Heart left ventricle (tissue), 16 donors: Measurements from ENCODE around the gene IPCEF1. TPM values are rescaled to one million over a fixed set of nuclear protein-coding genes. Genes with fewer than 3 reads are reported as not detected.
"Not testable (repeated sequence)": the region's sequence is repeated elsewhere in the genome, so short reads cannot be mapped to it uniquely, and the experiment has no call there.

Source experiments
- ATAC-seq, 4 donors: fragments of 200-7000 bp; cut with Tn5 transposase; one replicate each; pipeline ENCODE4 v1.9.1; 2020 to 2022; ENCODE audit warnings: moderate library complexity in 4 of 4, mild to moderate bottlenecking in 3 of 4, moderate number of reproducible peaks in 1 of 4
- DNase-seq, 5 donors: peaks; one replicate each; pipeline ENCODE4 v3.0.0-alpha.2; 2020
- H3K27ac ChIP-seq, 12 donors: fragments of 200-600 bp; sonication (generic) in 4 of 12; one replicate each; pipeline versions ENCODE4 v1.5.0 to v1.8.0; 2016 to 2022; ENCODE audit warnings: mild to moderate bottlenecking in 2 of 12
- H3K27me3 ChIP-seq, 9 donors: fragments of 200-600 bp; sonication (generic) in 2 of 9; one replicate each; pipeline versions ENCODE4 v1.5.1 to v1.8.0; 2016 to 2022; ENCODE audit warnings: mild to moderate bottlenecking in 3 of 9
- H3K36me3 ChIP-seq, 9 donors: fragments of 200-600 bp; sonication (generic) in 2 of 9; one replicate each; pipeline versions ENCODE4 v1.5.0 to v1.8.0; 2018 to 2022; ENCODE audit warnings: mild to moderate bottlenecking in 2 of 9
- H3K4me1 ChIP-seq, 12 donors: fragments of 200-600 bp; sonication (generic) in 4 of 12; one replicate each; pipeline versions ENCODE4 v1.5.0 to v1.8.0; 2016 to 2022; ENCODE audit warnings: mild to moderate bottlenecking in 3 of 12
- H3K4me3 ChIP-seq, 12 donors: fragments of 200-600 bp; sonication (generic) in 4 of 12; one replicate each; pipeline versions ENCODE4 v1.5.0 to v1.8.0; 2017 to 2022; ENCODE audit warnings: mild to moderate bottlenecking in 9 of 12, moderate library complexity in 4 of 12
- H3K9me3 ChIP-seq, 12 donors: fragments of 200-600 bp; sonication (generic) in 4 of 12; one replicate each; pipeline versions ENCODE4 v1.5.0 to v1.8.0; 2016 to 2022; ENCODE audit warnings: mild to moderate bottlenecking in 1 of 12
- CTCF ChIP-seq, 12 donors: fragments of 200-600 bp; sonication (generic) in 4 of 12; IDR thresholded peaks; one replicate each; pipeline versions ENCODE4 v1.5.0 to v1.8.0; 2018 to 2022; ENCODE audit warnings: antibody characterized with exemption in 12 of 12, mild to moderate bottlenecking in 5 of 12
- POLR2A ChIP-seq, 2 donors: fragments of 450-650 bp; IDR thresholded peaks; one replicate each; pipeline ENCODE4 v1.6.1; 2017; ENCODE audit warnings: antibody characterized with exemption in 2 of 2, mild to moderate bottlenecking in 2 of 2, moderate library complexity in 2 of 2
- WGBS, 4 donors: extraction: QIAGEN DNeasy Blood & Tissue Kit in 2 of 4; methylation state at CpG; one replicate each; pipeline versions ENCODE4 v1.1.5 to v1.1.7; 2013 to 2018; 5-methylcytosine and 5-hydroxymethylcytosine counted together
- intact Hi-C, 10 donors: fragments of 100-400 bp; cut with DNase I; formaldehyde crosslinking; loops; one replicate each; pipeline versions ENCODE4 v1.11.1 to v1.14.2; 2022
- polyA plus RNA-seq, 2 donors: library from polyadenylated mRNA; stranded (reverse); fragments of 200-250 nt; gene quantifications; one replicate each; pipeline ENCODE4 v1.2.3, GENCODE V29; 2013
- total RNA-seq, 9 donors: library from RNA; depleted of rRNA in 2 of 9; stranded (reverse); fragments of >200 nt in 2 of 9; fragmentation: NEBNext Ultra II Directional in 3 of 9; extraction: Animal tissue kit (Norgen Biotek cat#: 25700) in 3 of 9; gene quantifications; one replicate each; pipeline versions ENCODE4 v1.1.0 to v1.2.4, GENCODE V29; 2016 to 2023
- donor health status: ischemic (EF 13 %, LVEDD 7.1; RV severe dilation, severe dysfunction).
- donor health status: healthy with polysubstance abuse.
- donor health status: DM: no; HTN: yes; CAD: no.
- donor health status: DM: no; HTN: no; CAD: no.
- donor health status: ischemic (EF 25% LVEDD 6.9; RV normal size, moderate dysfunction).
- donor health status: ischemic (EF 25% LVEDD 5.7; RV mildly dilated, moderate dysfunction).
- donor health status: healthy.
- donor health status: DM: yes; HTN: yes; CAD: no.
- donor health status: ischemic (EF 35%, LVEDD 5.7; RV mildly dilated, moderate dysfunction).
- donor health status: nonischemic (EF 11% LVEDD 7.7; RV severe dilation, severe dysfunction).
- donor health status: DM: yes; HTN: yes; CAD: no.
- donor health status: PGD.
- donor health status: ischemic (EF 29% LVEDD 5.4; RV normal size, mild dysfunction).
- donor health status: nonischemic (EF 23%, LVEDD 6.1; RV moderate dilation, normal function).

Gene IPCEF1
- total and polyA plus RNA-seq, 11 donors, result 0.10 to 4.1 (median 0.35) TPM

DNA sequence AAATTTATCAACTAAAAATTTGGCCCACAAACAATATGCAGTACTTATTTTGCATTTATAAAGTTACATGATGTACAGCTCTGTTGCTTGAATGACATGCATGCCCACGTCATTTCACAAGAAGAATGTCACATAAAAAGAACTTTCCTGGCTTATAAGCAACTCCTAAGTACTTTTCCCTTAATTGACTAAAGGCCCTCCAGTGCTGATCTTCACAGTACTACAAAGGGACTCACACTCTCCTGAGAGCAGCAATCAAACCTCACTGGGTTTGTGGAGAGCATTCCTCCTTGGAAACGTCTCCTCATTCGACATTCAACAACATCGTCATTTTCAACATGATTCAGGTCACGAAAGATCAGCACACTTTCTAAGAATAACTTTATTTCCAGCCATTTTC is 111.1 kb downstream of the IPCEF1 start:
- intact Hi-C loops, result no loop called here
- ATAC-seq (no peak), DNase-seq (no peak)
- no peaks in the 10 kb centered on the region for H3K9me3 ChIP-seq
- peak overlapping the region in 1 of 12 donors; percentile 78 for H3K27ac ChIP-seq
- no peaks in the 10 kb centered on the region for H3K36me3 ChIP-seq
- peak overlapping the region in 1 of 12 donors; percentile 51 for H3K4me3 ChIP-seq
- TF ChIP-seq CTCF (IDR thresholded peaks at IDR 0.05) (no peak), POLR2A (IDR thresholded peaks at IDR 0.05) (no peak)
- H3K27me3 ChIP-seq, result no peaks in the 10 kb centered on the region
- peaks cover 0 to 27% (median 0%) of the 10 kb centered on the region in 12 donors for H3K4me1 ChIP-seq
- WGBS, 4 donors, result 67 to 86% (median 70%) methylated on average over 5 of the region's 5 CpGs

- TF ChIP-seq CTCF (IDR thresholded peaks at IDR 0.05), result no peak
- no peak for TF ChIP-seq POLR2A (IDR thresholded peaks at IDR 0.05)
- ATAC-seq (no peak), DNase-seq (no peak)
- Histone ChIP-seq H3K27me3 (no peaks in the 10 kb centered on the region), H3K27ac (peak overlapping the region in 1 of 12 donors; percentile 78), H3K9me3 (no peaks in the 10 kb centered on the region), H3K36me3 (no peaks in the 10 kb centered on the region), H3K4me1 (peaks cover 0 to 20% (median 0%) of the 10 kb centered on the region in 12 donors), H3K4me3 (peak overlapping the region in 1 of 12 donors; percentile 51)
- intact Hi-C loops, result no loop called here
- WGBS, 4 donors, result 77 to 82% (median 79%) methylated on average over 6 of the region's 6 CpGs
Measured at GRCh38 chr6:154243793-154244750, 112.5 kb downstream of the IPCEF1 start.

DNA sequence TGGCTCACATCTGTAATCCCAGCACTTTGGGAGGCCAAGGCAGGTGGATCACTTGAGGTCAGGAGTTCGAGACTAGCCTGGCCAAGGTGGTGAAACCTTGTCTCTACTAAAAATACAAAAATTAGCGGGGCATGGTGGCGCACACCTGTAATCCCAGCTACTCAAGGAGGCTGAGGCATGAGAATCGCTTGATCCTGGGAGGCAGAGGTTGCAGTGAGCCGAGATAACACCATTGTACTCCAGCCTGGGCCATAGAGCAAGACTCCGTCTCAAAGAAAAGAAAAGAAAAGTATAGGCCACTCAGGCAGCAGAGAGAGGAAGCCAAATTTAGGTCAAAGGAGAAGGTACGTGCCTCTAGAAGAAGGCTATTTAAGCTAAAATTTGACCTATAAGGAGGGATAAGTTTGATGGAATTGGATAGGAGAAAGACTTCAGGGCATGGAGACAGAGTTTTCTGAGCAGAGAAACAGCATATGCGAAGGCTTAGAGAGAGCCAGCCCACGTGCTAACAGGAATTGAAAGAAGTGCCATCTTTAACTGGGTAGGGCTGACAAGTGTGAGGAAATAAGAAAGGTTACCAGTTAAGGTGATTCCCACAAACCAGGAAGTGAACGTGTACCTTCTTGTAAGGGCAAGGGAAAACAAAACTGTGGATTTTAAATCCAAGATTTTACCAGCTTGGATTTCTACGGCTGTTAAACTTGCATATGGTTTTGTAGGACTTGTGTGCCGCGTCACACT is 113.8 kb downstream of the IPCEF1 start:
- Histone ChIP-seq H3K27me3 (no peaks in the 10 kb centered on the region), H3K4me3 (no peak overlapping the region), H3K36me3 (no peaks in the 10 kb centered on the region), H3K4me1 (peaks cover 0 to 17% (median 0%) of the 10 kb centered on the region in 12 donors), H3K27ac (no peak overlapping the region), H3K9me3 (no peaks in the 10 kb centered on the region)
- no peak for TF ChIP-seq POLR2A (IDR thresholded peaks at IDR 0.05)
- TF ChIP-seq CTCF (IDR thresholded peaks at IDR 0.05), result no peak
- intact Hi-C loops, result no loop called here
- DNase-seq, result no peak
- WGBS, 4 donors, result 94 to 96% (median 95%) methylated on average over 13 of the region's 13 CpGs
- ATAC-seq, result no peak

GRCh38 chr6:154241581-154241980 is 115.0 kb downstream of the IPCEF1 start:
- H3K4me1 ChIP-seq, result peaks cover 0 to 13% (median 0%) of the 10 kb centered on the region in 12 donors
- no peaks in the 10 kb centered on the region for H3K27me3 ChIP-seq
- H3K4me3 ChIP-seq, result no peak overlapping the region
- no peaks in the 10 kb centered on the region for H3K9me3 ChIP-seq
- TF ChIP-seq POLR2A (IDR thresholded peaks at IDR 0.05), result no peak
- no peak for TF ChIP-seq CTCF (IDR thresholded peaks at IDR 0.05)
- no peak overlapping the region for H3K27ac ChIP-seq
- no peak for DNase-seq
- intact Hi-C loops, result no loop called here
- no peak for ATAC-seq
- H3K36me3 ChIP-seq, result no peaks in the 10 kb centered on the region
- 65 to 77% (median 72%) methylated on average over 8 of the region's 8 CpGs for WGBS, 4 donors

- DNase-seq, H3K9me3 ChIP-seq, ATAC-seq, intact Hi-C loops, H3K36me3 ChIP-seq, H3K27ac ChIP-seq, H3K27me3 ChIP-seq, H3K4me3 ChIP-seq: not testable (repeated sequence)
- H3K4me1 ChIP-seq, result peaks cover 0 to 13% (median 0%) of the 10 kb centered on the region in 12 donors
- WGBS, 4 donors, result 93 to 95% (median 95%) methylated on average over 11 of the region's 11 CpGs
Measured at GRCh38 chr6:154241061-154241460, 115.5 kb downstream of the IPCEF1 start.
